ENCODE data around the gene KCNA10.

KCNA10 gene

DNA sequence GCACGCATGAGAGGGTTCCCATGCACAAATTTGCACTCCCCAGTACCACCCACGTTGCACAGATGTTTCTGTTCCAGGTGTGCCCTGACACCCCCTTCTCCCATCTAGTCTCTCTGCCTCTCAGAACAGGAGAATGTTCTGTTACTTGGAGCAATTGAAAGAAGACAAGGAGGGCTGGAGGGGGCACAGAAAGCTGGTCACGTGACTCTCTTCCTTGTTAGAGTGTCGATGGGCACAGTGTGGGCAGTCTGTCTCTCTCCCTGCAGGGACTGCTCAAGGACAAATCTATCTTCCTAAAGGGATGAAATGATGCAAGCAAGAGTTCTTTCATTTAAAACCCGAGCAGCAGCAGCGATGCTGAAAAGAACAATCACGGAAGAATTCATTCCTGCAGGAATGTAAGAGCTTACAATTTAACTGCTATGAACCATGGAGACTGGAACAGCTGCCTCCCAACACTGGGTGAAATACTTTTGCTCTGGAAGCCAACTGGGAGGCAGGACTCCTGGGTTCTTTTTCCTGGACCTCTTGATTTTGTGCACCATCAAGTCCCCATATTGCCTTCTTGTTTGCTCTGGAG, 7.3 kb upstream of the KCNA10 start:
- CTCF ChIA-PET: interaction anchor here (0.7 to 7.6 kb wide), 4 partner anchors 9 to 330 kb away, joined by 3 to 53 read pairs (median 4); no protein-coding TSS in a partner anchor
- TF ChIP-seq, protein P1, sequence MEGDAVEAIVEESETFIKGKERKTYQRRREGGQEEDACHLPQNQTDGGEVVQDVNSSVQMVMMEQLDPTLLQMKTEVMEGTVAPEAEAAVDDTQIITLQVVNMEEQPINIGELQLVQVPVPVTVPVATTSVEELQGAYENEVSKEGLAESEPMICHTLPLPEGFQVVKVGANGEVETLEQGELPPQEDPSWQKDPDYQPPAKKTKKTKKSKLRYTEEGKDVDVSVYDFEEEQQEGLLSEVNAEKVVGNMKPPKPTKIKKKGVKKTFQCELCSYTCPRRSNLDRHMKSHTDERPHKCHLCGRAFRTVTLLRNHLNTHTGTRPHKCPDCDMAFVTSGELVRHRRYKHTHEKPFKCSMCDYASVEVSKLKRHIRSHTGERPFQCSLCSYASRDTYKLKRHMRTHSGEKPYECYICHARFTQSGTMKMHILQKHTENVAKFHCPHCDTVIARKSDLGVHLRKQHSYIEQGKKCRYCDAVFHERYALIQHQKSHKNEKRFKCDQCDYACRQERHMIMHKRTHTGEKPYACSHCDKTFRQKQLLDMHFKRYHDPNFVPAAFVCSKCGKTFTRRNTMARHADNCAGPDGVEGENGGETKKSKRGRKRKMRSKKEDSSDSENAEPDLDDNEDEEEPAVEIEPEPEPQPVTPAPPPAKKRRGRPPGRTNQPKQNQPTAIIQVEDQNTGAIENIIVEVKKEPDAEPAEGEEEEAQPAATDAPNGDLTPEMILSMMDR (IDR thresholded peaks at IDR 0.05; ENCODE audit: control extremely low read depth, extremely low read depth, low read depth, missing control alignments): no peak
- POLR2A ChIA-PET: no interaction called here
- no peak for DNase-seq (ENCODE audit: extremely low spot score)

DNA sequence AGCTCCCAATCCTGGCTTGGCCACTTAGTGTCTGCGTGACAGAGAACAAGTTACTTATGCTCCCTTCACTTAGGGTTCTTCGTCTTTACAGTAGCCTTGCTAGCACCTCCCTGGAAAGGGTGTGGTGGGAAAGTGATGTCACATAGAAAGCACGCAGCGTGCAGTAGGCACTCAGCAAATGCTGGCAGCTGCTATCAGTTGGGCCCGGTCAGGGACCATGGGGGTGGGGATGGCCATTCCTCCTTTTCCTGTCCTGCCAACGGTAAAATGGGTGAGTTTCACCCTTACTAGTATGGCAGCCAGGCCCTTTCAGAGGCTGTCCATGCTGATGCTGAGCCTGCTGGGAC, 6.2 kb upstream of the KCNA10 start:
- TF ChIP-seq, protein P1 (IDR thresholded peaks at IDR 0.05; ENCODE audit: control extremely low read depth, extremely low read depth, low read depth, missing control alignments): no peak
- ChIA-PET CTCF (interaction anchor here (0.7 to 7.6 kb wide), 9 partner anchors 10 to 329 kb away, joined by 3 to 53 read pairs (median 9); no protein-coding TSS in a partner anchor), POLR2A (no interaction called here)
- DNase-seq (ENCODE audit: extremely low spot score): no peak

DNA sequence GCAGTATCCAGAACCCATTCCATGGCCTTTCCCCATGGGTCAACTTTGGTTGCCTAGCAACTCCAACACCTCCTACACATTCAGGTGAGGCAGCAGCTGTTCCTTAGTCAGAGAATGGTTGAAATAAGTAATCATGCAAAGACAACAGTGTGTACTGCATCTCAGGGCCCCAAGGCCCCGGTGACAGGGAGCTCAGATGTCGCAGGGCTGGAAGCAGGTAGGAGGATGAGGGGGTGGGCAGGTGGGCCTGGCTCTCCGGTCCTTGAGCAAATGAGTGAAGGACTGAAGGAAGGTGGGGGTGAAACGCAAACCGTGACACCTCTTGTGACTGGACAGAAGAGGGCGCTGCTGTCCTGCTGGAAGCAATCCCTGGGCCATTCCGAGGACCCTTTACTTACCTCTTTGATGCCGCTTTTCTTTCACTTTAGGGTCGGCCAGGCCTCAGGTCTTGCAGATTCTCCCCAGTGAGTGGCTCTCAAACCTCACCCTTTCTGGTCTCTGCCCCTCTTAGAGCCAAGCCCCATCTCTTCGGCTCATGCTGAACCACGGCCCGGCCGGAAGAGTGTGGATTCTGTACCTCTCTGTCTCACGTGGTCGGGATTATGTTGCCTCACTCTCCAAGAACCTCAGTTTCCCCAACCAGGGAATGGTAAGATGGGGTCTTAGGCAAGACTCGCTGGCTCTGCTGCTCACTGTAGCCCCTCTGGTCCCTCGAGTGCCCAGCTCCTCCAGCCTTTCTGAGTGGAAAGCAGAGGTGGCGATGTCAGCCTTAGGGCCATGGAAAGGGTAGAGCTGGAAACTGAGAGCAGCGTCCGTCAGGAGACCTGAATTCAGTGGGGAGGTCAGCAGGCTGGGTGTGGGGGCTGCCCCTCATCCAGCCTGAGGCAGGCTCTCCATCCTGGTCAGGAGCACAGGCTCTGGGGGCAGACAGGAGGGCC, 5.6 kb upstream of the KCNA10 start:
- DNase-seq (ENCODE audit: extremely low spot score): peak; percentile 72
- ChIA-PET POLR2A (no interaction called here), CTCF (interaction anchor here (0.9 to 7.6 kb wide), 20 partner anchors 8 to 334 kb away, joined by 3 to 53 read pairs (median 4); no protein-coding TSS in a partner anchor)
- TF ChIP-seq, protein P1 (IDR thresholded peaks at IDR 0.05; ENCODE audit: control extremely low read depth, extremely low read depth, low read depth, missing control alignments): peak; percentile 63

DNA sequence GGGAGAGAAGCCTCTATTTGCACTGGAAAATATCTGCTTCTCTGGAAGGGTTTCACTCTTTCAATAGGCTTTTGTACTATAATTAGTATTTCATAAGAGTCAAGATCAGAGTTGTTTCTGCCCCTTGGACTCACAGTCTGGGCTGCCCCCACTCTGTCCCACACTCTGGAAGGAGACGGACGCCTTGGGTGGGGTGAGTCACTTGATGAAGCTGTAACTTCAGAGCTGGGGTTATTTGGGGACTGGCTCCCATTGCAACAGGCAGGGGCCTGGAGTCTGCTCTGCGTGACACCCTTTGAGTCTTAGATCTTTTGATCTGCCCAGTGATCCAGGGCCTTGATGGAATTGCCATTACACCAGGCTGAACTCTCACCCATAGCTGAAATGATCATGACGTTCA, 4.0 kb upstream of the KCNA10 start:
- TF ChIP-seq, protein P1 (IDR thresholded peaks at IDR 0.05; ENCODE audit: control extremely low read depth, extremely low read depth, low read depth, missing control alignments): no peak
- POLR2A ChIA-PET: no interaction called here
- no peak for DNase-seq (ENCODE audit: extremely low spot score)
- CTCF ChIA-PET: interaction anchor here (0.9 to 7.6 kb wide), 9 partner anchors 10 to 258 kb away, joined by 3 to 53 read pairs (median 9); no protein-coding TSS in a partner anchor

DNA sequence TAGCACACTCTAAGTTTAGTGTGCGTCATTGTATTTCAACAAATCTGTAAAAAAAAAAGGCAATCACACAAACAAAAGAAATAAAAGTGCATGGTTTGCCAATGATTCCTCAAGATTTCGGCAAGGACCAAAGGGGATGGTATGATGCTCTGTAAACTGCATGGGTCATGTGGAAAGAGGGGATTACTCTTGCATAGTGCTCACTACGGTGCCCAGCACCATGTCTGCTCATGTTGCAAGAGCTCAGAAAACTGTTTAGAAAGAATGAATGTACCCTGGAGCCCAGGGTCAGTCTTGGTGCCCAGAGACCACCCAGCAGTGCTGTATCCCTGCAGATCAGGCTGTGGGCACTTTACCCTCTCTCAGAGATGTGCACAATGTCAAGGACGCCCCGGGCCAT, 3.6 kb upstream of the KCNA10 start:
- no peak for DNase-seq (ENCODE audit: extremely low spot score)
- ChIA-PET CTCF (interaction anchor here (0.9 to 7.6 kb wide), 6 partner anchors 13 to 262 kb away, joined by 3 to 53 read pairs (median 8); no protein-coding TSS in a partner anchor), POLR2A (no interaction called here)
- TF ChIP-seq, protein P1 (IDR thresholded peaks at IDR 0.05; ENCODE audit: control extremely low read depth, extremely low read depth, low read depth, missing control alignments): no peak

DNA sequence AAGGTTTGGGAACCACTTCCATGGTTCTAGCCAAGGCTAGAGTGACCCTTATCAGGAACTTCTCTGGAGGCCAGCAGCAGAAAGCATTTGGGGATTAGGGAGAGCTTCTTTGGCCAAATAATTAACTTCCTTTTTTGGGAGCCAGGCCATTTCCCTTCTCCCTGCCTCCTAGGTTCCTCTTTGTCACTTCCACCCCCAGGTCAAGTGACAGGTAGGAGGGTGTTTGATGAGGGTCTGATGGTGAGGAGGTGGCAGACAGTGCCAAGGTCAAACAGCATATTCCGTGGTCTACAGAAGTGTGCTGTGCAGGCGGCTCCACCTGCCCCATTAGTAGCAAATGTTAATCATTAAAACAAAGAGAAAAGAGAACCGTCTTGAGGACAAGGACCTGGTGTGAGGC, 1.9 kb upstream of the KCNA10 start:
- POLR2A ChIA-PET: no interaction called here

More for the DNA sequence above, 1.9 kb upstream of the KCNA10 start:
- no peak for DNase-seq (ENCODE audit: extremely low spot score)
- TF ChIP-seq, protein P1 (IDR thresholded peaks at IDR 0.05; ENCODE audit: control extremely low read depth, extremely low read depth, low read depth, missing control alignments): no peak
- CTCF ChIA-PET: interaction anchor here (0.9 to 3.0 kb wide), 7 partner anchors 13 to 305 kb away, joined by 3 to 10 read pairs (median 4); no protein-coding TSS in a partner anchor
